ENCODE results near the gene MRPS34.
"Not testable (repeated sequence)": the region's sequence is repeated elsewhere in the genome, so short reads cannot be mapped to it uniquely, and the experiment has no call there.

Gene MRPS34

DNA sequence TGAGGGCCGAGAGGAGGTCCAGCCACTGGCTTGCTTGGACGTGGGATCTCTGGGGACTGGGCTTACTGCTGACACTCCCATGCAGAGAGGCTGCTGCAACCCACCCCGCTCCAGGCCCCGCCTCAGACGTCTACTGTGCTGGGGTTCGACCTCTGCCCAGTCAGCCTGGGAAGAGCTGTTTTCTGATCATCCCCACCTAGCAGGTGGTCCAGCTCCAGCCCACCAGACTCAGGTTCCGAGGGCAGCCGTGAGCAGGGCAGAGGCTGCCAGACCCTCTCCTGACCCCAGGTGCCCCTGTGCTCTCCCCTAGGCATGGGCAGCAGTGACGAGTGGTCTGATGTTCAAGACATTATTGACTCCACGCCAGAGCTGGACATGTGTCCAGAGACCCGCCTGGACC, 25.0 kb downstream of the MRPS34 start:
- DNase-seq = no peak

DNA sequence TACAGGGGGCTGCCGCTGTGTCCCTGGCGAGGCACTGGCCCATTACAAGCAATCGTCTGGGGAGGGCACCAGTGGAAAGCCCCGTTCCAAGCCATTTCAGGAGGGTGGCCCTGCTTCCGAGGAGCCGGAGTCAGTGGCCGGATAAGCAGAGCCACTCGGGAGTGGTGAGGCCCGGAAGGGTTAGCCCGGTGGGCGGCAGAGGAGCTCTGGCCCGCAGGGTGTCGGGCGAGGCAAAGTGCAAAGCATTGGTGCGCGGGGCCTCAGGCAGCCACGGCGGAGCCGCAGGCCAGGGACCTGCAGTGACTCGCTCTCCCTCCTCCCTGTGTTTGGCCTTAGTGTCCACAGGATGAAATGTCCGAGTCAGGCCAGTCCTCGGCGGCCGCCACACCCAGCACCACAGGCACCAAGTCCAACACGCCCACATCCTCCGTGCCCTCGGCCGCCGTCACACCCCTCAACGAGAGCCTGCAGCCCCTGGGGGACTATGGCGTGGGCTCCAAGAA, 26.2 kb downstream of the MRPS34 start:
- DNase-seq = no peak

GRCh38 chr16:1745900-1746692, 26.8 kb downstream of the MRPS34 start:
- DNase-seq = no peak

GRCh38 chr16:1745181-1745899, 27.6 kb downstream of the MRPS34 start:
- DNase-seq = no peak

GRCh38 chr16:1744338-1744840, 28.5 kb downstream of the MRPS34 start:
- no peak for DNase-seq

DNA sequence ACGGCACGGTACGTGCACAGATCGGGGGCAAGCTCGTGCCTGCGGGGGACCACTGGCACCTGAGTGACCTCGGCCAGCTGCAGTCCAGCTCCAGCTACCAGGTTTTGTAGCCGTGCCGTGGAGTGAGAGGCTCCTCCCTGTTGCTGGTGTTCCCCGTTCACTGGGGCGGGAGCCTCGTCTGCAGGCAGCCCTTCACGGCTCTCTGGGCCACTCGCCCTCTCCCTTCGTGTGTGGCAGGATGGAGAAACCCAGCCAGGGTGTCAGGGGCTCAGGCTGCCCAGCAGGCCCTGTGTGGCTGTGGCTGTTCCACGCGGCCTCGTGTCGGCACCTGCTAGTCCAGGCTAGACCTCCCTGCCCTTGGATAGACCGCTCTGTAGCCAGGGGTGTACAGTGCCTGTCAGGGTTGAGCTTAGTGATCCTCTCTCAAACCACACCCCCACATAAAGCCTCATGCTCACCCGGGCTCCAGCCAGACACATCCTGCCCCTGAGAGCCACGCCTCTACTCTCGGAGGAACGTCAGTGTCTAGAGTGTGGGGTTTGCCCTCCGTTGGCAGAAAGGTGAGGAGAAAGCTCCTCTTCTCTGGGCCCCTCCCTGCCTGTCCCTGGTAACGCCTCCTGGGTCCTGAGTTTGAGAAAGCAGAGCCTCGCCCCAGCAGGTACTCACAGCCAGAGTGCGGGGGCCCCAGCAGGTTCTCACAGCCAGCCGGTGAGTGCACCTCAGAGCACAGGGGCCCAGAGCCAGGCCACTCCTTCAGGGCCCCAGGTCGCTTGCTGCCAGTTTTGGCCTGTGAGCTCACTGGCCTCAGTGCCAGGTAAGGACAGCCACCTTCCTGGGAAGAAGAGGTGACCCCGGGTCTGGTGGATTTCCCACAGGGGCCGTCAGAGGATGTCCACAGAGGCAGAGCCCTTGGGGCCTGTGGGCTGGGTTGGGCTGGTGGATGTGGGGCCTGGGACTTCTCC, 29.3 kb downstream of the MRPS34 start:
- DNase-seq = no peak

- DNase-seq = no peak
Observed at GRCh38 chr16:1741553-1742165, 31.3 kb downstream of the MRPS34 start.

DNA sequence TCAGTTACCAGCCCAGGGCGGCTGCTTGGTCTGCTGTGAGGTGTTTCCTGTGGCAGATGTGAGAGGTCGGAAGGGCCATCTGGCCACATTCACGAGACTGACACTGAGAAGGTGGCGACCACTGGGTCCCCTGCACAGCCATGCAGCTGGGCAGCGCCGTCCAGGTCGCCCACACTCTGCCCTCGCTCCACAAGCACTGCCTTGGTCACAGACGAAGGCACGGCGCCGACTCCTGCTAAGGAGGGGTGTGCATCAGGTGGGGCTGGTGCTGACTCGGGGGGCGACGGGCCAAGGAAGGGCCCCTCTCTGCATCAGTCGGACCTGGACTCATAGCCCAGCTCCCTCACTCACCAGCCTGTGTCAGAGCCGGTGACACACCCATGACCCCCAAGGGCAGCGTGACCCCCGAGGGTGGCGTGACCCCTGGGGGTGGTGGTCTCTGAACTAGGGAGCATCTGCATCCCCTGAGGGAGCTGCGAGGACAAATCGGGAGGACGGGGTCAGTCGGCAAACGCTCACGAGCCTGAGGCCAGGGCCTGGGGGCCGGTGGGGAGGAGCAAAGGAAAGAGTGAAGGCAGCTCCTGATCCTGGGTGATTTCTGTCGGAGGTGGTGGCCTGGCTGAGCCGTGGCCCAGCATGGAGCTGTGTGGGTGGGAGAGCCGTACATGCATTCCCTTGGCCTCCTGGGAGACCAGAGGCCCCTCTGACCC, 32.0 kb downstream of the MRPS34 start:
- DNase-seq = no peak

DNA sequence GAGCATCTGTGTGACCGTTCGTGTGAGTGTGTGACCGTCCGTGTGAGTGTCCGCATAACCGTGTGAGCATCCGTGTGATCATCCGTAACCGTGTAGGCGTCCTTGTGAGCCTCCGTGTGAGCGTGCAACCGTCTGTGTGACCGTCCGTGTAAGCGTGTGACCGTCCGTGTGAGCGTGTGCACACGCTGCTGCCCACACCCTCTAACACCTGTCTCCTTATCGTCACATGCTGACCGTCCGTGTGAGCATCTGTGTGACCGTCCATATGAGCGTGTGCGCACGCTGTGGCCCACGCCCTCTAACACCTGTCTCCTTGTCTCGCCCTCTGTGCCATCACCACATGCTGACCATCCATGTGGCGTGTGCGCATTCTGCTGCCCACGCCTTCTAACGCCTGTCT, 32.7 kb downstream of the MRPS34 start:
- no peak for DNase-seq

DNA sequence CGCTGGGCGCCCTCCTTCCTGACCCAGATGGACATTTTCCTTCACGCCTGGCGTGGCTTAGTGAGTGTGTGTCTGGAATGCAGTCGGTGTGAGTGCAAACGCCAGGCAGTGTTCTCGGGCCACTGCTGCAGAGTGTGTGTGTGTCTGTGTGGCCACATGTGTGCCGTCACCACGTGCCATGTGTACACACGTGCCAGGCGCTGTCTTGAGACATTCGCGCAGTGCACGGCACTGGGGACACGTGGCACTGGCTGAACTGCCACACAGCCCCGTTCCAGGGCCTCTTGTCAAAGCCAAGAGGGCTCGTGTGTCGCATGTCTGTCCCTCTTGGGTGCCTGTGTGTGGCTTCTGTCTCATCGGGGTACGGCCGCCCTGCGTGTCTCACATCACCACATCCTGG, 38.1 kb downstream of the MRPS34 start:
- DNase-seq = no peak

DNA sequence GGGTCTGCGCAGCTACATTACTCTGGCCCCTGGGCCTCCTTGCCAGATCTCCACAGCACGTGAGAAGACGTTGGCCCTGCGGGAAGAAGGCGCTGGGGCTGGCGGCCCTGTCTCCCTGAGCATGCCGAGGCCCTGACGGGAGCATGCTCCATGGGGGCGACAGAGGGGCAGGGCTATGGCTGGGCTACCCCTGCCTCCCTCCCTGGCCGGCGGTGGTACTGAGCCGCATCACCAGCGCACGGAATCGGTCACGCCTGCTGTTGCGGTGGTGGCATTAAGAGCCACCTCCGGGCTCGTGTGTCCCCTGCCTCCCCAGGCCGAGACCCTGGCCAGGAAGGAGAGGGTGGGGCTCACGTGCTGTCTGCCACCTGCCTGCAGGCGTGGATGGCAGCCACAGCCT, 38.8 kb downstream of the MRPS34 start:
- DNase-seq = no peak

DNA sequence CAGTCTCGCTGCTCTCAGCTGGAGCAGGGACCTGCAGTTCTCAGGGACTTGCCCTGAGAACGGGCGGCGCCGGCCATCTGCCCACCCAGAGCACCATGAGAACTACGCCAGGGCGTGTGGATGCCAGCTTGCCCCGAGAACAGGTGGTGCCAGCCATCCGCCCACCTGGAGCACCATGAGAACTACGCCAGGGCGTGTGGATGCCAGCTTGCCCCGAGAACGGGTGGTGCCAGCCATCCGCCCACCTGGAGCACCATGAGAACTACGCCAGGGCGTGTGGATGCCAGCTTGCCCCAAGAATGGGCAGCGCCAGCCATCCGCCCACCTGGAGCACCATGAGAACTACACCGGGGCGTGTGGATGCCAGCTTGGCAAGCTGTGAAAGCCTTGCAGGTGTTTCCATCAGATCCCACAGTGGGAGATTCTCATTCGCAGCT, 40.4 kb downstream of the MRPS34 start:
- not testable (repeated sequence) for DNase-seq

GRCh38 chr16:1732071-1732470, 40.9 kb downstream of the MRPS34 start:
- DNase-seq = no peak

- no peak for DNase-seq
Observed at GRCh38 chr16:1731603-1732002, 41.3 kb downstream of the MRPS34 start.

GRCh38 chr16:1731073-1731472, 41.9 kb downstream of the MRPS34 start:
- no peak for DNase-seq

- DNase-seq = no peak
Observed at GRCh38 chr16:1729445-1729844, 43.5 kb downstream of the MRPS34 start.

- no peak for DNase-seq
Observed at GRCh38 chr16:1729026-1729425, 43.9 kb downstream of the MRPS34 start.

- DNase-seq = no peak
Observed at GRCh38 chr16:1727651-1728624, 45.0 kb downstream of the MRPS34 start.

DNA sequence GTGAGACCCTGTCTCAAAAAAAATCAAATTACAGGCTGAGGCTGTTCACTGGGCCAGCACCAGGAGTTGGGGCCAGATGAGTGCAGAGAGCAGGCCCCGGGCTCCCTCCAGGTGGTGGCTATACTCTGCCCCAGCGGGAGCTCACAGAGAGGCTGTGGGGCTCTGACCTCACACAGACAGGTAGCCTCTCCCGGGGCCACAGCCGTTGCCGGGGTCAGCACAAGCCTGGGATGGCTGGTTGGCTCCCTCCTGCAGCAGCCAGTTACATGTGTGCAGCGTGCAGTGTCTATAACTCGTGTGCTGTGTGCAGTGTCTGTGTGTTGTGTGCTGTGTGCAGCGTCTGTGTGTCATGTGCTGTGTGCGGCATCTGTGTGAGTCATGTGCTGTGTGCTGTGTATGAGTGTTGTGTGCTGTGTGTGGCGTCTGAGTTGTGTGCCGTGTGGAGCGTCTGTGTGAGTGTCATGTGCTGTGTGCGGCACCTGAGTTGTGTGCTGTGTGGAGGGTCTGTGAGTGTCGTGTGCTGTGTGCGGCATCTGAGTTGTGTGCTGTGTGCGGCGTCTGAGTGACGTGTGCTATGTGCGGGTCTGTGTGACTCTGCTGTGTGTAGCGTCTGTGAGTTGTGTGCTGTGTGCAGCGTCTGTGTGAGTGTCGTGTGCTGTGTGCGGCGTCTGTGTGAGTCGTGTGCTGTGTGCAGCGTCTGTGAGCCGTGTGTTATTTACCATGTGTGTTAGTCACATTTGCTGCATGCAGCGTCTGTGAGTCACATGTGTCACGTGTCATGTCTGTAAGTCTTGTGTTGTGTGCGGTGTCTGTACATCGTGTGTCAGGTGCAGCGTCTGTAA, 46.1 kb downstream of the MRPS34 start:
- no peak for DNase-seq

Measured in central memory CD4-positive, alpha-beta T cell (primary cell).